Spleen (tissue), 7 donors: Measurements from ENCODE around the gene PRDM16.

Experiments used
- POLR2AphosphoS5 ChIP-seq, 3 donors: sonication (generic); formaldehyde crosslinking; IDR thresholded peaks; one replicate each; pipeline ENCODE4 v1.5.1; 2017; ENCODE audit warnings: antibody characterized with exemption in 3 of 3
- TF ChIP-seq, protein P1 (sequence below), 11 experiments: fragments of 200-600 bp in 7 of 11; fragments of 450-650 bp in 4 of 11; sonication (generic) in 4 of 11; IDR thresholded peaks in 8 of 11; conservative IDR thresholded peaks in 3 of 11; 1 replicate in 7 of 11; 2 replicates in 4 of 11; pipeline versions ENCODE4 v1.4.0 to v1.8.0; 2016 to 2021; ENCODE audit warnings: antibody characterized with exemption in 11 of 11, inconsistent platforms in 4 of 11, mild to moderate bottlenecking in 1 of 11
- donor health status: DM: no; HTN: no; CAD: no; lungs with moderate emphysema.
- donor health status: DM: no; HTN: no; CAD: no.
- donor health status: DM: no; HTN: no; CAD: no.

DNA sequence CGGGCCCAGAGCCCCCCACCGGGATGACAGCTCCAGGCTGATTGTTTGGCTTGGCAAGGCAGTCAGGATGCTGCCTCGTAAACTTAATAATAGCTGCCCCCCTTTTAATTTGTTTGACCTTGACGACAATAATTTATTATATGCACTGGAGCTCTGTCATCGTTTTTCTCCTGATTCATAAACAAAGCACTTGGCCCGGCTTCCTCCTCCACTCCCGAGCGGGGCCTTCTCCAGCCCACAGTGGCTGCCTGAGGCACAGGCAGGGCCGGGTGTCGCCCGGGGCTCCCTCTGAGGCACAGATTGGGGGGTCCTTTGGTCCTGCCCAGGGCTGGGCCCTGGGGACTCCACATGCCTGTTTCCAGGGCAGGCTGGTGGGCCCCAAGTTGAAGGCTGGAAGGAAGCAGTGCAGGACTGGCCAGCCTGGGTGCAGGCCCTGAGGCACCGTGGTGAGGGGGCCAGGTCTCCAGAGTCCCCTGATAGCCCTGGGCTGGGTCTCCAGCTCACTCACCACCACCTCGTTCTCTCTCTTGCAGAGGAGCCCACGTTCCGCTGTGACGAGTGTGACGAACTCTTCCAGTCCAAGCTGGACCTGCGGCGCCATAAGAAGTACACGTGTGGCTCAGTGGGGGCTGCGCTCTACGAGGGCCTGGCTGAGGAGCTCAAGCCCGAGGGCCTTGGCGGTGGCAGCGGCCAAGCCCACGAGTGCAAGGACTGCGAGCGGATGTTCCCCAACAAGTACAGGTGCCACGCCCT, 333.4 kb downstream of the PRDM16 start:
- TF ChIP-seq, protein P1, sequence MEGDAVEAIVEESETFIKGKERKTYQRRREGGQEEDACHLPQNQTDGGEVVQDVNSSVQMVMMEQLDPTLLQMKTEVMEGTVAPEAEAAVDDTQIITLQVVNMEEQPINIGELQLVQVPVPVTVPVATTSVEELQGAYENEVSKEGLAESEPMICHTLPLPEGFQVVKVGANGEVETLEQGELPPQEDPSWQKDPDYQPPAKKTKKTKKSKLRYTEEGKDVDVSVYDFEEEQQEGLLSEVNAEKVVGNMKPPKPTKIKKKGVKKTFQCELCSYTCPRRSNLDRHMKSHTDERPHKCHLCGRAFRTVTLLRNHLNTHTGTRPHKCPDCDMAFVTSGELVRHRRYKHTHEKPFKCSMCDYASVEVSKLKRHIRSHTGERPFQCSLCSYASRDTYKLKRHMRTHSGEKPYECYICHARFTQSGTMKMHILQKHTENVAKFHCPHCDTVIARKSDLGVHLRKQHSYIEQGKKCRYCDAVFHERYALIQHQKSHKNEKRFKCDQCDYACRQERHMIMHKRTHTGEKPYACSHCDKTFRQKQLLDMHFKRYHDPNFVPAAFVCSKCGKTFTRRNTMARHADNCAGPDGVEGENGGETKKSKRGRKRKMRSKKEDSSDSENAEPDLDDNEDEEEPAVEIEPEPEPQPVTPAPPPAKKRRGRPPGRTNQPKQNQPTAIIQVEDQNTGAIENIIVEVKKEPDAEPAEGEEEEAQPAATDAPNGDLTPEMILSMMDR (IDR thresholded peaks at IDR 0.05 in 8 of 11, conservative IDR thresholded peaks at IDR 0.05 in 3 of 11): no peak
- TF ChIP-seq POLR2AphosphoS5 (IDR thresholded peaks at IDR 0.05): no peak
